Mesodermal cell (in vitro differentiated cells): Measurements from ENCODE around the gene KAZALD1.
A peak's percentile ranks its signal among the peaks of the same experiment; 100 is the strongest.
"Not testable (repeated sequence)": the region's sequence is repeated elsewhere in the genome, so short reads cannot be mapped to it uniquely, and the experiment has no call there.

ENCODE experiments used
- H3K27ac ChIP-seq: 2 replicates; pipeline ENCODE4 v1.7.0; 2013; ENCODE audit warnings: mild to moderate bottlenecking, low read depth, low read length, moderate library complexity; ENCODE audit not compliant: severe bottlenecking
- H3K36me3 ChIP-seq: 2 replicates; pipeline ENCODE4 v1.7.1; 2013; ENCODE audit warnings: mild to moderate bottlenecking, low read length, moderate library complexity; ENCODE audit not compliant: control insufficient read depth, insufficient read depth
- H3K4me1 ChIP-seq: one replicate; pipeline ENCODE4 v1.7.1; 2013; ENCODE audit warnings: mild to moderate bottlenecking, low read length; ENCODE audit not compliant: insufficient read depth, control insufficient read depth, poor library complexity, severe bottlenecking
- H3K4me3 ChIP-seq: 2 replicates; pipeline ENCODE4 v1.7.0; 2013; ENCODE audit warnings: low read length, control low read depth, mild to moderate bottlenecking; ENCODE audit not compliant: insufficient read depth, poor library complexity, severe bottlenecking; ENCODE audit errors: extremely low read depth
- H3K9me3 ChIP-seq: 2 replicates; pipeline ENCODE4 v1.7.1; 2013; ENCODE audit warnings: mild to moderate bottlenecking, low read length, moderate library complexity; ENCODE audit not compliant: control insufficient read depth
- WGBS, 2 experiments: methylation state at CpG; one replicate each; pipeline ENCODE4 v1.1.5; 2013; ENCODE audit warnings: missing lambda C conversion rate in 2 of 2; ENCODE audit not compliant: insufficient coverage in 2 of 2; 5-methylcytosine and 5-hydroxymethylcytosine counted together

The KAZALD1 gene

GRCh38 chr10:101031796-101032636 is 29.8 kb upstream of the KAZALD1 start:
- Histone ChIP-seq H3K36me3 (peaks cover 28% of the 10 kb centered on the region), H3K27ac (peak overlapping the region; percentile 94), H3K9me3 (no peaks in the 10 kb centered on the region), H3K4me3 (peak overlapping the region; percentile 46), H3K4me1 (peaks cover 32% of the 10 kb centered on the region)
- WGBS, 2 experiments = 1 to 2% methylated on average over 33 to 42 of the region's 47 CpGs

GRCh38 chr10:101032637-101033224 is 29.1 kb upstream of the KAZALD1 start:
- Histone ChIP-seq H3K27ac (peak overlapping the region; percentile 94), H3K36me3 (peaks cover 35% of the 10 kb centered on the region), H3K9me3 (no peaks in the 10 kb centered on the region), H3K4me1 (peaks cover 26% of the 10 kb centered on the region), H3K4me3 (peak overlapping the region; percentile 46)
- WGBS, 2 experiments = 19 to 51% methylated on average over 2 to 6 of the region's 6 CpGs

- Histone ChIP-seq H3K9me3 (no peaks in the 10 kb centered on the region), H3K4me3 (peak overlapping the region; percentile 46), H3K4me1 (peaks cover 29% of the 10 kb centered on the region), H3K27ac (no peak overlapping the region), H3K36me3 (peaks cover 39% of the 10 kb centered on the region)
- no CpG with 5 or more reads among the region's 3 CpGs for WGBS, 2 experiments
Measured at GRCh38 chr10:101033276-101033675, 28.5 kb upstream of the KAZALD1 start.

- Histone ChIP-seq H3K36me3 (peaks cover 46% of the 10 kb centered on the region), H3K4me1 (peaks cover 25% of the 10 kb centered on the region)
- not testable (repeated sequence) for H3K4me3 ChIP-seq, H3K9me3 ChIP-seq, H3K27ac ChIP-seq
- 91 to 92% methylated on average over 4 of the region's 4 CpGs for WGBS, 2 experiments
Measured at GRCh38 chr10:101034404-101034803, 27.4 kb upstream of the KAZALD1 start.

GRCh38 chr10:101035314-101035713 is 26.5 kb upstream of the KAZALD1 start:
- Histone ChIP-seq H3K4me1 (peaks cover 21% of the 10 kb centered on the region), H3K36me3 (peaks cover 50% of the 10 kb centered on the region), H3K9me3 (no peaks in the 10 kb centered on the region), H3K4me3 (no peak overlapping the region), H3K27ac (no peak overlapping the region)
- 89 to 91% methylated on average over 6 of the region's 7 CpGs for WGBS, 2 experiments

- no peak overlapping the region for H3K27ac ChIP-seq
- 76 to 79% methylated on average over 8 to 10 of the region's 10 CpGs for WGBS, 2 experiments
- H3K4me3 ChIP-seq = no peak overlapping the region
- H3K9me3 ChIP-seq = no peaks in the 10 kb centered on the region
- peaks cover 16% of the 10 kb centered on the region for H3K4me1 ChIP-seq
- H3K36me3 ChIP-seq = peaks cover 50% of the 10 kb centered on the region
Measured at GRCh38 chr10:101035916-101036702, 25.7 kb upstream of the KAZALD1 start.

GRCh38 chr10:101036726-101037125 is 25.1 kb upstream of the KAZALD1 start:
- Histone ChIP-seq H3K4me1 (peaks cover 18% of the 10 kb centered on the region), H3K27ac (no peak overlapping the region), H3K9me3 (no peaks in the 10 kb centered on the region), H3K36me3 (peaks cover 50% of the 10 kb centered on the region), H3K4me3 (no peak overlapping the region)
- 71 to 85% methylated on average over 3 of the region's 7 CpGs for WGBS, 2 experiments

GRCh38 chr10:101038484-101038883 is 23.3 kb upstream of the KAZALD1 start:
- 80 to 83% methylated on average over 4 of the region's 5 CpGs for WGBS, 2 experiments
- no peak overlapping the region for H3K4me3 ChIP-seq

GRCh38 chr10:101040061-101040460 is 21.7 kb upstream of the KAZALD1 start:
- H3K4me3 ChIP-seq = no peak overlapping the region
- H3K4me1 ChIP-seq = peaks cover 17% of the 10 kb centered on the region
- WGBS, 2 experiments = 73 to 83% methylated on average over 2 of the region's 3 CpGs

More at GRCh38 chr10:101038484-101038883, 23.3 kb upstream of the KAZALD1 start:
- Histone ChIP-seq H3K27ac (no peak overlapping the region), H3K4me1 (peaks cover 20% of the 10 kb centered on the region), H3K9me3 (no peaks in the 10 kb centered on the region), H3K36me3 (peaks cover 50% of the 10 kb centered on the region)

GRCh38 chr10:101040851-101041250 is 20.9 kb upstream of the KAZALD1 start:
- WGBS, 2 experiments = 10 to 50% methylated on average over 1 of the region's 2 CpGs
- Histone ChIP-seq H3K4me3 (no peak overlapping the region), H3K27ac (no peak overlapping the region), H3K4me1 (peaks cover 17% of the 10 kb centered on the region), H3K9me3 (no peaks in the 10 kb centered on the region), H3K36me3 (peaks cover 34% of the 10 kb centered on the region)

More at GRCh38 chr10:101040061-101040460, 21.7 kb upstream of the KAZALD1 start:
- no peak overlapping the region for H3K27ac ChIP-seq
- H3K9me3 ChIP-seq = no peaks in the 10 kb centered on the region
- peaks cover 42% of the 10 kb centered on the region for H3K36me3 ChIP-seq
